Pancreas (tissue), 10 donors: Measurements from ENCODE around the gene KIF7. TPM values are rescaled to one million over a fixed set of nuclear protein-coding genes. Genes with fewer than 3 reads are reported as not detected.

Source experiments
- ATAC-seq, 4 donors: fragments of 200-7000 bp; cut with Tn5 transposase; one replicate each; pipeline versions ENCODE4 v1.8.0 to v1.9.1; 2020; ENCODE audit warnings: mild to moderate bottlenecking in 4 of 4, moderate library complexity in 4 of 4
- DNase-seq, 6 donors: peaks; one replicate each; pipeline ENCODE4 v3.0.0-alpha.2; 2020
- FAIRE-seq: peaks from 2 replicates; lab custom pipeline; 2012; peaks lifted over from hg19 to GRCh38; lab: Jason Lieb, UNC
- H3K27ac ChIP-seq, 4 donors: fragments of 200-600 bp; sonication (generic); 1 replicate in 3 of 4; 2 replicates in 1 of 4; pipeline versions ENCODE4 v1.5.0 to v1.8.0; 2020
- H3K27me3 ChIP-seq, 4 donors: fragments of 200-600 bp; one replicate each; pipeline ENCODE4 v1.8.0; 2021
- H3K36me3 ChIP-seq, 3 donors: fragments of 200-600 bp; sonication (generic) in 1 of 3; one replicate each; pipeline versions ENCODE4 v1.5.0 to v1.8.0; 2020 to 2021
- H3K4me1 ChIP-seq, 3 donors: fragments of 200-600 bp; one replicate each; pipeline ENCODE4 v1.8.0; 2021
- H3K4me3 ChIP-seq, 4 donors: fragments of 200-600 bp; sonication (generic) in 2 of 4; one replicate each; pipeline versions ENCODE4 v1.5.0 to v1.8.0; 2020 to 2021
- H3K9me3 ChIP-seq, 4 donors: fragments of 200-600 bp; one replicate each; pipeline ENCODE4 v1.8.0; 2021
- WGBS, 2 donors: extraction: QIAGEN DNeasy Blood & Tissue Kit; methylation state at CpG; one replicate each; pipeline ENCODE4 v1.1.7; 2013; 5-methylcytosine and 5-hydroxymethylcytosine counted together
- intact Hi-C, 3 donors: fragments of 100-400 bp; cut with DNase I; formaldehyde crosslinking; loops; one replicate each; pipeline versions ENCODE4 v1.11.1 to v1.14.2; 2022
- polyA plus RNA-seq, 2 donors: library from polyadenylated mRNA; stranded (reverse); fragments of 200-250 nt; gene quantifications; one replicate each; pipeline ENCODE4 v1.2.3, GENCODE V29; 2013
- total RNA-seq, 6 donors: library from RNA; stranded (reverse); fragmentation: NEBNext Ultra II Directional in 4 of 6; extraction: Animal tissue kit (Norgen Biotek cat#: 25700) in 4 of 6; gene quantifications; one replicate each; pipeline versions ENCODE4 v1.2.1 to v1.2.4, GENCODE V29; 2021 to 2023
- TF ChIP-seq, protein P1 (sequence below), 4 donors: fragments of 200-600 bp; sonication (generic) in 3 of 4; IDR thresholded peaks; one replicate each; pipeline versions ENCODE4 v1.5.0 to v1.8.0; 2021; ENCODE audit warnings: antibody characterized with exemption in 4 of 4
- donor health status: healthy with polysubstance abuse.
- donor health status: DM: no; HTN: no; CAD: no; lungs with moderate emphysema.
- donor health status: DM: no; HTN: no; CAD: no.
- donor health status: control.
- donor health status: control.
- donor health status: Bipolar disorder and iron deficiency.
- donor health status: DM: yes; HTN: yes; CAD: no.
- donor health status: DM: no; HTN: no; CAD: no.
- donor health status: DM: no; HTN: no; CAD: no.
- donor health status: DM: yes; HTN: yes; CAD: no.

Gene KIF7, protein sequence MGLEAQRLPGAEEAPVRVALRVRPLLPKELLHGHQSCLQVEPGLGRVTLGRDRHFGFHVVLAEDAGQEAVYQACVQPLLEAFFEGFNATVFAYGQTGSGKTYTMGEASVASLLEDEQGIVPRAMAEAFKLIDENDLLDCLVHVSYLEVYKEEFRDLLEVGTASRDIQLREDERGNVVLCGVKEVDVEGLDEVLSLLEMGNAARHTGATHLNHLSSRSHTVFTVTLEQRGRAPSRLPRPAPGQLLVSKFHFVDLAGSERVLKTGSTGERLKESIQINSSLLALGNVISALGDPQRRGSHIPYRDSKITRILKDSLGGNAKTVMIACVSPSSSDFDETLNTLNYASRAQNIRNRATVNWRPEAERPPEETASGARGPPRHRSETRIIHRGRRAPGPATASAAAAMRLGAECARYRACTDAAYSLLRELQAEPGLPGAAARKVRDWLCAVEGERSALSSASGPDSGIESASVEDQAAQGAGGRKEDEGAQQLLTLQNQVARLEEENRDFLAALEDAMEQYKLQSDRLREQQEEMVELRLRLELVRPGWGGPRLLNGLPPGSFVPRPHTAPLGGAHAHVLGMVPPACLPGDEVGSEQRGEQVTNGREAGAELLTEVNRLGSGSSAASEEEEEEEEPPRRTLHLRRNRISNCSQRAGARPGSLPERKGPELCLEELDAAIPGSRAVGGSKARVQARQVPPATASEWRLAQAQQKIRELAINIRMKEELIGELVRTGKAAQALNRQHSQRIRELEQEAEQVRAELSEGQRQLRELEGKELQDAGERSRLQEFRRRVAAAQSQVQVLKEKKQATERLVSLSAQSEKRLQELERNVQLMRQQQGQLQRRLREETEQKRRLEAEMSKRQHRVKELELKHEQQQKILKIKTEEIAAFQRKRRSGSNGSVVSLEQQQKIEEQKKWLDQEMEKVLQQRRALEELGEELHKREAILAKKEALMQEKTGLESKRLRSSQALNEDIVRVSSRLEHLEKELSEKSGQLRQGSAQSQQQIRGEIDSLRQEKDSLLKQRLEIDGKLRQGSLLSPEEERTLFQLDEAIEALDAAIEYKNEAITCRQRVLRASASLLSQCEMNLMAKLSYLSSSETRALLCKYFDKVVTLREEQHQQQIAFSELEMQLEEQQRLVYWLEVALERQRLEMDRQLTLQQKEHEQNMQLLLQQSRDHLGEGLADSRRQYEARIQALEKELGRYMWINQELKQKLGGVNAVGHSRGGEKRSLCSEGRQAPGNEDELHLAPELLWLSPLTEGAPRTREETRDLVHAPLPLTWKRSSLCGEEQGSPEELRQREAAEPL (N-terminal part only)
- 1 to 10 TPM in 1 of 6 donors, under 1 TPM in 5; 0.43 to 1.5 (median 0.63) TPM for total RNA-seq
- polyA plus RNA-seq: 1 to 10 TPM in 1 of 2 donors, under 1 TPM in 1; 0.66 to 1.3 TPM

DNA sequence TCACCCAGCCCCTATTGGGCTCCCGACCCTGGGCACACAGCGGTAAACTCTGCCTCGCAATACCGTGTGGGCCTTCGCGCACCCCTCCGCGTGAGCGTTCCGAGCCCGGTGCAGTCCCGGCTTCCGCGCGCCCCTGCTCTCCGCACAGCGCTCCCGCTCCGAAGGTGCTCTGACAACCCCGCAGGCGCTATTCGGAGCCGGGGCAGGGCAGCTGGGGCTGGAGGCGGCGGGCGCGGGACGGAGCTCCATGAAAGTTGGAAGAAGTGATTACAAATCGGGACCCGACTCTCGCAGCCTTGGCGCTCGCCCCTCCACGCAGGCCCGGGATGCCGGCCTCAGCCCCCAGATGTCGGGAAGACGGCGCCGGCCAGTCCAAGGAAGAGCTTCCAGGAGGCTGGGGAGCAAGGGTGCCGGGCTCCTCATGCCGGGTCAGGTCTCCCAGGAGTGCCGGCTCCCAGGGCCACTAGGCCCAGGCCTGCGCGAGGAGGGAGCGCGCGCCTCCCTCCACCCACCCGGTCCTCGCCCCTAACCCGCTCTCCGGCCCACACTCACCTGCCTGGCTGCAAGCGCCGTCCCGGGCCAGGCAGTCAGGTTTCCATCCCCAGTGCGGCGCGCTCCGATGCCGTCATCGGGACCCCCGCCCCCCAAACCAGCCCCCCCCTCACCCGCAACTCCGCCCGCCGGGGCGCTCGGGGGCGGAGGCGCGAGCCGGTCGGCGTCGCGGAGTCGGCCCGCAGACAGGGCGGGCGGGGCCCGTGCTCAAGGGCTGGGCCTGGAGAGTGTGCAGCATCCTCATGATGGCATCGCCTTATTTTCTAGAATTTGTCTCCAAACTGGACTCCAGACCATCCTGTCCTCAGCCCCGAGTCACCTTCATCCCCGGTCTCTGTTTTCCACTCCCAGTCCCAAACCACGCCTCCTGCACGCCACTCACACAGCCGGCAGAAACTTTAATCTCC is at the start of gene KIF7:
Gene KIF7 (minus strand): TSS at position 621 of the 959 bp plus-strand sequence. CDS start 2,537 bp downstream, outside the sequence.
- Histone ChIP-seq H3K27me3 (no peaks in the 10 kb centered on the region), H3K36me3 (no peaks in the 10 kb centered on the region), H3K27ac (no peak within 1 kb of the TSS), H3K9me3 (no peaks in the 10 kb centered on the region), H3K4me1 (no peaks in the 10 kb centered on the region), H3K4me3 (peak within 1 kb of the TSS; percentile 25 to 62 (median 42))
- FAIRE-seq (no peak), DNase-seq (peak in 3 of 6 donors; percentile 41 to 78 (median 75)), ATAC-seq (peak; percentile 62 to 85 (median 78))
- intact Hi-C loops: no loop called here
- TF ChIP-seq, protein P1, sequence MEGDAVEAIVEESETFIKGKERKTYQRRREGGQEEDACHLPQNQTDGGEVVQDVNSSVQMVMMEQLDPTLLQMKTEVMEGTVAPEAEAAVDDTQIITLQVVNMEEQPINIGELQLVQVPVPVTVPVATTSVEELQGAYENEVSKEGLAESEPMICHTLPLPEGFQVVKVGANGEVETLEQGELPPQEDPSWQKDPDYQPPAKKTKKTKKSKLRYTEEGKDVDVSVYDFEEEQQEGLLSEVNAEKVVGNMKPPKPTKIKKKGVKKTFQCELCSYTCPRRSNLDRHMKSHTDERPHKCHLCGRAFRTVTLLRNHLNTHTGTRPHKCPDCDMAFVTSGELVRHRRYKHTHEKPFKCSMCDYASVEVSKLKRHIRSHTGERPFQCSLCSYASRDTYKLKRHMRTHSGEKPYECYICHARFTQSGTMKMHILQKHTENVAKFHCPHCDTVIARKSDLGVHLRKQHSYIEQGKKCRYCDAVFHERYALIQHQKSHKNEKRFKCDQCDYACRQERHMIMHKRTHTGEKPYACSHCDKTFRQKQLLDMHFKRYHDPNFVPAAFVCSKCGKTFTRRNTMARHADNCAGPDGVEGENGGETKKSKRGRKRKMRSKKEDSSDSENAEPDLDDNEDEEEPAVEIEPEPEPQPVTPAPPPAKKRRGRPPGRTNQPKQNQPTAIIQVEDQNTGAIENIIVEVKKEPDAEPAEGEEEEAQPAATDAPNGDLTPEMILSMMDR (IDR thresholded peaks at IDR 0.05): no peak
- 4% methylated on average over 63 to 87 of the region's 87 CpGs for WGBS, 2 donors

DNA sequence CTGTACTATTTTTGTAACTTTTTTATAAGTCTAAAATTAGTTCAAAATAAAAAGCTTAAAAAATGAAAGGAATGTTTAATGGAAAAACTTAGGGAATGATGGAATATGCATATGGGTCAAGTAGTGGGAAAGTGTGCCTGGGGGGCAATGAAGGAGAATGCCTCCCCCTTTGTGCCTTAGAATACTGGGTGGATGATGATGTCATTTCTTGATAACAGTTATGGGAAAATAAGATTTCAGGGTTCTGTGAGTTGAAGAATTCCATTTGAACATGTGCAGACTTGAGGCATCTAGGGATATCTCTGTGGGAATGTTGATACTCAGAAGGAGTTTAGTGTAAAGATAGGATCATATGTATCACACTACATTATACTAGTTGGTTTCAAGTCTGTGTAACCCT is 49.1 kb upstream of the KIF7 start:
- no peak for FAIRE-seq
- intact Hi-C loops: no loop called here

DNA sequence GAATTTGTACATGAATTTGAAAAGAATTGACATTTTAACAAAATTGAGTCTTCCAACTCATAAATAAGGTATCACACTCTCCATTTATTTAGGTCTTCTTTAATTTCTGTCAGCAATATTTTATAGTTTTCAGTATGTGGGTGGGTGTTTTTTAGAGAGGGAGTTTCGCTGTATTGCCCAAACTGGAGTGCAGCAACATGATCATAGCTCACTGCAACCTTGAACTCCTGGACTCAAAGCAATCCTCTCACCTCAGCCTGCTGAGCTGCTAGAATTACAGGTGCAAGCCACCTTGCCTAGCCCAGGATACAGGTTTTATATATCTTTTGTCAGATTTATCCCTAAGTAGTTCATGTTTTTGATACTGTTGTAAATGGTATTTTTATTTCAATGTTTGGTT is 39.9 kb upstream of the KIF7 start:
- Histone ChIP-seq H3K36me3 (no peaks in the 10 kb centered on the region), H3K4me1 (peaks cover 0 to 3% (median 2%) of the 10 kb centered on the region in 3 donors), H3K9me3 (no peaks in the 10 kb centered on the region), H3K27me3 (no peaks in the 10 kb centered on the region), H3K4me3 (no peak overlapping the region), H3K27ac (no peak overlapping the region)
- TF ChIP-seq, protein P1 (IDR thresholded peaks at IDR 0.05): no peak
- WGBS, 2 donors: 80 to 97% methylated on average over 1 of the region's 1 CpG
- DNase-seq (no peak), ATAC-seq (no peak), FAIRE-seq (no peak)
- intact Hi-C loops: no loop called here

More for the DNA sequence above, 49.1 kb upstream of the KIF7 start:
- no peak overlapping the region for H3K4me3 ChIP-seq
- TF ChIP-seq, protein P1 (IDR thresholded peaks at IDR 0.05): no peak
- H3K4me1 ChIP-seq: no peaks in the 10 kb centered on the region
- H3K27me3 ChIP-seq: no peaks in the 10 kb centered on the region
- H3K36me3 ChIP-seq: no peaks in the 10 kb centered on the region
- DNase-seq (no peak), ATAC-seq (no peak)
- H3K27ac ChIP-seq: no peak overlapping the region
- H3K9me3 ChIP-seq: no peaks in the 10 kb centered on the region

DNA sequence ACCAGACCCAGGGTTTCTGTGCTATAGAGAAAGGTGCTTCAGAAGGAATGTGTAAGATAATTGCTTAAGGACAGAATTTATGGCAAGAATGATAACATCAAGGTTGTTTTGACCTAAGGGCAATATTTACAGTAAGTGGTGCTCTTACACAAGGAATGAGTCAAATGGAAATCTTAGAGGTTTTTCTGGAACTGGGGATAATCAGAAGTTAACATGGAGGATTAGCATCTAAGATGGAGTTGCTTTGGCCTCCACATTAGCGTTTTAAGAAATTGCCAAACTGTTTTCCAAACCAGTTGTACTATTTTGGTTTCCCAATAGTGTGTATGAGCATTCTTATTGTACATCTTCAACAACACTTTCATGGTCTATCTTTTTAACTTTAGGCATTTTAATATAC is 38.4 kb upstream of the KIF7 start:
- H3K27ac ChIP-seq: no peak overlapping the region
- no peak for DNase-seq
- peaks cover 0 to 11% (median 3%) of the 10 kb centered on the region in 3 donors for H3K4me1 ChIP-seq
- intact Hi-C loops: no loop called here
- FAIRE-seq: no peak
- H3K36me3 ChIP-seq: no peaks in the 10 kb centered on the region
- no peaks in the 10 kb centered on the region for H3K9me3 ChIP-seq
- TF ChIP-seq, protein P1 (IDR thresholded peaks at IDR 0.05): no peak
- H3K4me3 ChIP-seq: no peak overlapping the region
- 81 to 82% methylated on average over 1 of the region's 1 CpG for WGBS, 2 donors
- ATAC-seq: no peak
- H3K27me3 ChIP-seq: no peaks in the 10 kb centered on the region
